Activated T-helper 17 cell treated with anti-CD3 and anti-CD28 coated beads, Interleukin-2, amount 50 U/mL, for 72 hours (primary cell): ENCODE data around the gene BCORL1. TPM values are rescaled to one million over a fixed set of nuclear protein-coding genes. Genes with fewer than 3 reads are reported as not detected.
A peak's percentile ranks its signal among the peaks of the same experiment; 100 is the strongest.

Experiments
- ATAC-seq: fragments of 150-1000 bp; cut with Tn5 transposase; replicated peaks from 2 replicates; pipeline ENCODE4 v1.10.0; 2021; ENCODE audit warnings: mild to moderate bottlenecking, moderate library complexity
- H3K27ac Mint-ChIP-seq: one replicate; pipeline ENCODE4 v1.8.0; 2022; ENCODE audit warnings: mixed read lengths
- H3K27me3 Mint-ChIP-seq: one replicate; pipeline ENCODE4 v1.8.0; 2022; ENCODE audit warnings: mixed read lengths
- H3K36me3 Mint-ChIP-seq: one replicate; pipeline ENCODE4 v1.8.0; 2022; ENCODE audit warnings: low read depth, mild to moderate bottlenecking, mixed read lengths
- H3K4me1 Mint-ChIP-seq: one replicate; pipeline ENCODE4 v1.8.0; 2022; ENCODE audit warnings: mixed read lengths
- H3K4me3 Mint-ChIP-seq: one replicate; pipeline ENCODE4 v1.8.0; 2022; ENCODE audit warnings: mild to moderate bottlenecking, mixed read lengths
- H3K9me3 Mint-ChIP-seq: one replicate; pipeline ENCODE4 v1.8.0; 2022; ENCODE audit warnings: mixed read lengths
- total RNA-seq, 2 donors: library from RNA; stranded (reverse); gene quantifications; one replicate each; pipeline ENCODE4 v1.2.3, GENCODE V29; 2022

The BCORL1 gene
- 10 to 100 TPM in 1 of 2 donors, 1 to 10 TPM in 1; 8.4 to 11.7 TPM for total RNA-seq

GRCh38 chrX:129982300-129983251 is at the start of gene BCORL1:
Gene BCORL1, plus strand, starts transcription at chrX:129982635. Its CDS starts 22,597 bp downstream, at chrX:130005232.
- ATAC-seq, result peak; percentile 94

GRCh38 chrX:129932821-129933321 is 49.6 kb upstream of the BCORL1 start:
- no peaks in the 10 kb centered on the region for H3K27me3 Mint-ChIP-seq
- H3K36me3 Mint-ChIP-seq, result peaks cover 13% of the 10 kb centered on the region
- H3K4me3 Mint-ChIP-seq, result peak overlapping the region; percentile 52
- H3K4me1 Mint-ChIP-seq, result no peaks in the 10 kb centered on the region
- H3K27ac Mint-ChIP-seq, result no peak overlapping the region
- ATAC-seq, result peak; percentile 5
- no peaks in the 10 kb centered on the region for H3K9me3 Mint-ChIP-seq

More at GRCh38 chrX:129982300-129983251, at the start of gene BCORL1:
- Mint-ChIP-seq H3K4me1 (peaks cover 4% of the 10 kb centered on the region), H3K9me3 (no peaks in the 10 kb centered on the region), H3K36me3 (no peaks in the 10 kb centered on the region), H3K4me3 (no peak within 1 kb of the TSS), H3K27me3 (no peaks in the 10 kb centered on the region), H3K27ac (peak within 1 kb of the TSS; percentile 54)

- no peak for ATAC-seq
- Mint-ChIP-seq H3K4me1 (no peaks in the 10 kb centered on the region), H3K36me3 (peaks cover 8% of the 10 kb centered on the region), H3K4me3 (peak overlapping the region; percentile 52), H3K27ac (no peak overlapping the region), H3K9me3 (no peaks in the 10 kb centered on the region), H3K27me3 (no peaks in the 10 kb centered on the region)
Measured at GRCh38 chrX:129933700-129934099, 48.7 kb upstream of the BCORL1 start.

- Mint-ChIP-seq H3K27me3 (no peaks in the 10 kb centered on the region), H3K4me3 (no peak overlapping the region), H3K27ac (no peak overlapping the region), H3K4me1 (no peaks in the 10 kb centered on the region), H3K36me3 (peaks cover under 1% of the 10 kb centered on the region), H3K9me3 (no peaks in the 10 kb centered on the region)
- ATAC-seq, result no peak
Measured at GRCh38 chrX:129934461-129934860, 48.0 kb upstream of the BCORL1 start.

- Mint-ChIP-seq H3K36me3 (no peaks in the 10 kb centered on the region), H3K27ac (no peak overlapping the region), H3K9me3 (no peaks in the 10 kb centered on the region), H3K27me3 (no peaks in the 10 kb centered on the region), H3K4me1 (no peaks in the 10 kb centered on the region), H3K4me3 (no peak overlapping the region)
- no peak for ATAC-seq
Measured at GRCh38 chrX:129934952-129935351, 47.5 kb upstream of the BCORL1 start.

- no peak overlapping the region for H3K4me3 Mint-ChIP-seq
- no peaks in the 10 kb centered on the region for H3K36me3 Mint-ChIP-seq
- H3K4me1 Mint-ChIP-seq, result no peaks in the 10 kb centered on the region
- H3K9me3 Mint-ChIP-seq, result no peaks in the 10 kb centered on the region
- ATAC-seq, result no peak
- H3K27ac Mint-ChIP-seq, result no peak overlapping the region
- H3K27me3 Mint-ChIP-seq, result no peaks in the 10 kb centered on the region
Measured at GRCh38 chrX:129938081-129938480, 44.4 kb upstream of the BCORL1 start.

- Mint-ChIP-seq H3K36me3 (no peaks in the 10 kb centered on the region), H3K27me3 (no peaks in the 10 kb centered on the region), H3K4me1 (no peaks in the 10 kb centered on the region), H3K4me3 (no peak overlapping the region), H3K9me3 (no peaks in the 10 kb centered on the region), H3K27ac (no peak overlapping the region)
- ATAC-seq, result no peak
Measured at GRCh38 chrX:129939986-129940385, 42.4 kb upstream of the BCORL1 start.

GRCh38 chrX:129940721-129941120 is 41.7 kb upstream of the BCORL1 start:
- H3K9me3 Mint-ChIP-seq, result no peaks in the 10 kb centered on the region
- no peak overlapping the region for H3K4me3 Mint-ChIP-seq
- no peaks in the 10 kb centered on the region for H3K4me1 Mint-ChIP-seq
- H3K27ac Mint-ChIP-seq, result no peak overlapping the region
- ATAC-seq, result no peak
- H3K36me3 Mint-ChIP-seq, result no peaks in the 10 kb centered on the region
- no peaks in the 10 kb centered on the region for H3K27me3 Mint-ChIP-seq

GRCh38 chrX:129945131-129945530 is 37.3 kb upstream of the BCORL1 start:
- H3K4me3 Mint-ChIP-seq, result no peak overlapping the region
- H3K27ac Mint-ChIP-seq, result no peak overlapping the region
- no peaks in the 10 kb centered on the region for H3K36me3 Mint-ChIP-seq
- no peaks in the 10 kb centered on the region for H3K27me3 Mint-ChIP-seq
- H3K4me1 Mint-ChIP-seq, result no peaks in the 10 kb centered on the region
- ATAC-seq, result no peak
- no peaks in the 10 kb centered on the region for H3K9me3 Mint-ChIP-seq

- Mint-ChIP-seq H3K27ac (no peak overlapping the region), H3K4me3 (peak overlapping the region; percentile 84), H3K9me3 (no peaks in the 10 kb centered on the region), H3K27me3 (no peaks in the 10 kb centered on the region), H3K36me3 (peaks cover 7% of the 10 kb centered on the region), H3K4me1 (peaks cover 5% of the 10 kb centered on the region)
- ATAC-seq, result no peak
Measured at GRCh38 chrX:129953334-129953648, 29.1 kb upstream of the BCORL1 start.

- ATAC-seq, result no peak
- H3K36me3 Mint-ChIP-seq, result peaks cover 7% of the 10 kb centered on the region
- H3K9me3 Mint-ChIP-seq, result no peaks in the 10 kb centered on the region
- no peaks in the 10 kb centered on the region for H3K27me3 Mint-ChIP-seq
- H3K4me3 Mint-ChIP-seq, result peak overlapping the region; percentile 84
- H3K27ac Mint-ChIP-seq, result no peak overlapping the region
- H3K4me1 Mint-ChIP-seq, result peaks cover 5% of the 10 kb centered on the region
Measured at GRCh38 chrX:129953881-129954280, 28.6 kb upstream of the BCORL1 start.

GRCh38 chrX:129954804-129955203 is 27.6 kb upstream of the BCORL1 start:
- Mint-ChIP-seq H3K27ac (no peak overlapping the region), H3K4me1 (peaks cover 5% of the 10 kb centered on the region), H3K36me3 (peaks cover 7% of the 10 kb centered on the region), H3K27me3 (no peaks in the 10 kb centered on the region), H3K9me3 (no peaks in the 10 kb centered on the region), H3K4me3 (no peak overlapping the region)
- ATAC-seq, result no peak

- no peak for ATAC-seq
- Mint-ChIP-seq H3K27me3 (no peaks in the 10 kb centered on the region), H3K4me3 (no peak overlapping the region), H3K27ac (no peak overlapping the region), H3K4me1 (peaks cover 5% of the 10 kb centered on the region), H3K36me3 (peaks cover 7% of the 10 kb centered on the region), H3K9me3 (no peaks in the 10 kb centered on the region)
Measured at GRCh38 chrX:129955682-129956081, 26.8 kb upstream of the BCORL1 start.

GRCh38 chrX:129956145-129956544 is 26.3 kb upstream of the BCORL1 start:
- H3K27me3 Mint-ChIP-seq, result no peaks in the 10 kb centered on the region
- peaks cover 7% of the 10 kb centered on the region for H3K36me3 Mint-ChIP-seq
- no peak overlapping the region for H3K4me3 Mint-ChIP-seq
- no peak for ATAC-seq
- H3K9me3 Mint-ChIP-seq, result no peaks in the 10 kb centered on the region
- H3K4me1 Mint-ChIP-seq, result peaks cover 5% of the 10 kb centered on the region
- no peak overlapping the region for H3K27ac Mint-ChIP-seq

GRCh38 chrX:129956765-129957164 is 25.7 kb upstream of the BCORL1 start:
- peak overlapping the region; percentile 67 for H3K4me3 Mint-ChIP-seq
- H3K36me3 Mint-ChIP-seq, result peaks cover 7% of the 10 kb centered on the region
- no peaks in the 10 kb centered on the region for H3K9me3 Mint-ChIP-seq
- H3K27ac Mint-ChIP-seq, result no peak overlapping the region
- ATAC-seq, result no peak
- peaks cover 7% of the 10 kb centered on the region for H3K4me1 Mint-ChIP-seq
- no peaks in the 10 kb centered on the region for H3K27me3 Mint-ChIP-seq
